Adrenal gland (tissue), 5 donors: ENCODE measurements around the gene NCKAP5.

Experiments used
- CTCF ChIP-seq, 6 experiments: fragments of 450-650 bp in 4 of 6; fragments of 200-600 bp in 2 of 6; sonication (generic) in 1 of 6; IDR thresholded peaks; 1 replicate in 5 of 6; 2 replicates in 1 of 6; pipeline versions ENCODE4 v1.5.1 to v1.8.0; 2016 to 2021; ENCODE audit warnings: antibody characterized with exemption in 6 of 6, mild to moderate bottlenecking in 2 of 6, moderate library complexity in 1 of 6
- POLR2A ChIP-seq, 2 donors: fragments of 450-650 bp; IDR thresholded peaks; one replicate each; pipeline ENCODE4 v1.6.1; 2017; ENCODE audit warnings: antibody characterized with exemption in 2 of 2, mild to moderate bottlenecking in 2 of 2, moderate library complexity in 1 of 2
- donor health status: DM: no; HTN: no; CAD: no.

GRCh38 chr2:132951008-132951714 is 617.1 kb downstream of the NCKAP5 start:
- TF ChIP-seq POLR2A (IDR thresholded peaks at IDR 0.05) (no peak), CTCF (IDR thresholded peaks at IDR 0.05) (no peak)
